Retinal pigment epithelial cell (primary cell): ENCODE measurements around the gene GABBR2.

ENCODE experiments used
- DNase-seq: peaks from one replicate; pipeline ENCODE4 v3.0.0-alpha.2; 2010; ENCODE audit warnings: low read depth
- H3K4me3 ChIP-seq: 2 replicates; pipeline ENCODE4 v1.5.1; 2011; ENCODE audit warnings: mild to moderate bottlenecking, low read length, control low read depth, moderate library complexity
- CTCF ChIP-seq: conservative IDR thresholded peaks from 2 replicates; pipeline ENCODE4 v1.5.1; 2011; ENCODE audit warnings: low read depth, low read length, control low read depth, inconsistent platforms

The GABBR2 gene

GRCh38 chr9:98721643-98722042 is 12.9 kb upstream of the GABBR2 start:
- H3K4me3 ChIP-seq, result no peak overlapping the region
- TF ChIP-seq CTCF, result no peak
- DNase-seq, result no peak

GRCh38 chr9:98720402-98720801 is 11.7 kb upstream of the GABBR2 start:
- no peak for DNase-seq
- H3K4me3 ChIP-seq, result no peak overlapping the region
- no peak for TF ChIP-seq CTCF

- H3K4me3 ChIP-seq, result no peak overlapping the region
- no peak for DNase-seq
- no peak for TF ChIP-seq CTCF
Observed at GRCh38 chr9:98719055-98719454, 10.3 kb upstream of the GABBR2 start.

GRCh38 chr9:98714833-98715232 is 6.1 kb upstream of the GABBR2 start:
- no peak for DNase-seq
- no peak overlapping the region for H3K4me3 ChIP-seq
- TF ChIP-seq CTCF, result no peak

GRCh38 chr9:98712987-98713386 is 4.3 kb upstream of the GABBR2 start:
- no peak for DNase-seq
- no peak for TF ChIP-seq CTCF
- no peak overlapping the region for H3K4me3 ChIP-seq

- no peak overlapping the region for H3K4me3 ChIP-seq
- TF ChIP-seq CTCF, result no peak
- DNase-seq, result no peak
Observed at GRCh38 chr9:98709968-98710965, 1.5 kb upstream of the GABBR2 start.
